Activated gamma-delta T cell treated with anti-CD3 and anti-CD28 coated beads, Interleukin-2, amount 50 U/mL, for 16 hours (primary cell): Measurements from ENCODE around the gene PSME3.

ENCODE experiments used
- DNase-seq: peaks from one replicate; pipeline ENCODE4 v3.0.0-alpha.2; 2020; ENCODE audit warnings: low read depth

PSME3 gene

GRCh38 chr17:42817866-42818265 lies 15.3 kb upstream of the PSME3 start:
- DNase-seq: no peak

- no peak for DNase-seq
Observed at GRCh38 chr17:42818379-42818778, 14.8 kb upstream of the PSME3 start.

GRCh38 chr17:42819939-42820535 lies 13.2 kb upstream of the PSME3 start:
- DNase-seq: peak; percentile 46

- no peak for DNase-seq
Observed at GRCh38 chr17:42821176-42821575, 12.0 kb upstream of the PSME3 start.

- DNase-seq: no peak
Observed at GRCh38 chr17:42827472-42827871, 5.7 kb upstream of the PSME3 start.

- no peak for DNase-seq
Observed at GRCh38 chr17:42830971-42831370, 2.2 kb upstream of the PSME3 start.

- DNase-seq: no peak
Observed at GRCh38 chr17:42832213-42832933, 824 bp upstream of the PSME3 start.

GRCh38 chr17:42833767-42834422 lies 698 bp downstream of the PSME3 start:
- DNase-seq: no peak

GRCh38 chr17:42835732-42836131 lies 2.5 kb downstream of the PSME3 start:
- no peak for DNase-seq

GRCh38 chr17:42841975-42842685 lies 8.9 kb downstream of the PSME3 start:
- no peak for DNase-seq

GRCh38 chr17:42843358-42843934 lies 10.2 kb downstream of the PSME3 start:
- no peak for DNase-seq

- no peak for DNase-seq
Observed at GRCh38 chr17:42844271-42844670, 11.1 kb downstream of the PSME3 start, which contains the start of gene AOC2. AOC2 (plus strand) TSS chr17:42844580; CDS start chr17:42844627, 47 bp downstream.

- DNase-seq: no peak
Observed at GRCh38 chr17:42844761-42845555, 11.8 kb downstream of the PSME3 start.

GRCh38 chr17:42845556-42845917 lies 12.3 kb downstream of the PSME3 start:
- no peak for DNase-seq

- DNase-seq: no peak
Observed at GRCh38 chr17:42845918-42846593, 12.9 kb downstream of the PSME3 start.

GRCh38 chr17:42846594-42847280 lies 13.5 kb downstream of the PSME3 start:
- DNase-seq: no peak

GRCh38 chr17:42848093-42848492 lies 14.9 kb downstream of the PSME3 start:
- no peak for DNase-seq

- no peak for DNase-seq
Observed at GRCh38 chr17:42849031-42849430, 15.8 kb downstream of the PSME3 start.

- DNase-seq: no peak
Observed at GRCh38 chr17:42849451-42850181, 16.4 kb downstream of the PSME3 start.

- DNase-seq: no peak
Observed at GRCh38 chr17:42850954-42851353, 17.8 kb downstream of the PSME3 start, which contains the start of gene AOC3. AOC3 (plus strand) TSS chr17:42851199; CDS start chr17:42851344, 145 bp downstream.
